GM21619 (cell line): Measurements from ENCODE around the gene DOCK4.

Experiments
- ATAC-seq: cut with Tn5 transposase; IDR thresholded peaks from one replicate; pipeline ENCODE4 v1.9.1; 2021; ENCODE audit not compliant: unreplicated experiment

Gene DOCK4

GRCh38 chr7:111682588-111683340 lies 523.4 kb downstream of the DOCK4 start:
- no peak for ATAC-seq

- no peak for ATAC-seq
Measured at GRCh38 chr7:111681242-111681641, 525.0 kb downstream of the DOCK4 start.

- no peak for ATAC-seq
Measured at GRCh38 chr7:111678986-111679385, 527.2 kb downstream of the DOCK4 start.

GRCh38 chr7:111678281-111678680 lies 527.9 kb downstream of the DOCK4 start:
- ATAC-seq: no peak

- no peak for ATAC-seq
Measured at GRCh38 chr7:111677848-111678247, 528.4 kb downstream of the DOCK4 start.

GRCh38 chr7:111676811-111677210 lies 529.4 kb downstream of the DOCK4 start:
- no peak for ATAC-seq
